Measurements from ENCODE around the gene MFSD1. TPM values are rescaled to one million over a fixed set of nuclear protein-coding genes. Genes with fewer than 3 reads are reported as not detected.
A peak's percentile ranks its signal among the peaks of the same experiment; 100 is the strongest.

MFSD1 gene
- polyA plus RNA-seq, 2 of the 4 experiments (the other 2 are of a cell fraction), result 41.5 to 53.2 TPM

GRCh38 chr3:158776531-158776930, 25.3 kb upstream of the MFSD1 start:
- no peak overlapping the region for H3K4me2 ChIP-seq
- H3K27ac ChIP-seq, result peak overlapping the region in 1 of 2 experiments; percentile 65; a peak in 3 of 6 replicates
- TF ChIP-seq ZNF302 (CRISPR knock-in tag; IDR thresholded peaks at IDR 0.05), result no peak
- no peak for TF ChIP-seq USF2 (IDR thresholded peaks at IDR 0.05)
- no peak for TF ChIP-seq NPAS2 (CRISPR knock-in tag; IDR thresholded peaks at IDR 0.05; ENCODE audit: borderline replicate concordance)
- DNase-seq (ENCODE audit: low read depth in 1 of 2, low spot score in 1 of 2), result no peak
- no peaks in the 10 kb centered on the region for H3K9me3 ChIP-seq
- no peak overlapping the region for H3K4me3 ChIP-seq
- POLR2A ChIA-PET, result no interaction called here
- ATAC-seq, result no peak
- CTCF ChIA-PET, result interaction anchor here (0.8 to 5.1 kb wide), 5 partner anchors 13 to 49 kb away, joined by 3 to 26 read pairs (median 5); no protein-coding TSS in a partner anchor
- FAIRE-seq, result no peak
- WGBS (ENCODE audit: missing lambda C conversion rate), result 78% methylated on average over 7 of the region's 7 CpGs
- H3K4me1 ChIP-seq, result peaks cover 38% of the 10 kb centered on the region

GRCh38 chr3:158777161-158777873, 24.5 kb upstream of the MFSD1 start:
- Histone ChIP-seq H3K4me2 (no peak overlapping the region), H3K4me1 (peaks cover 37% of the 10 kb centered on the region), H3K4me3 (no peak overlapping the region), H3K27ac (peak overlapping the region in 1 of 2 experiments; percentile 21; a peak in 2 of 6 replicates), H3K9me3 (no peaks in the 10 kb centered on the region)
- ATAC-seq, result no peak
- TF ChIP-seq MAFK (IDR thresholded peaks at IDR 0.05; ENCODE audit: partially characterized antibody) (no peak), CEBPB (IDR thresholded peaks at IDR 0.05) (no peak), GATA3 (IDR thresholded peaks at IDR 0.05; ENCODE audit: borderline replicate concordance) (no peak), RAD21 (conservative IDR thresholded peaks at IDR 0.05 in 1 of 2, IDR thresholded peaks at IDR 0.05 in 1 of 2) (no peak), ZFP36 (IDR thresholded peaks at IDR 0.05; ENCODE audit: borderline replicate concordance, partially characterized antibody) (no peak), RARB (CRISPR knock-in tag; IDR thresholded peaks at IDR 0.05) (no peak), KDM1A (IDR thresholded peaks at IDR 0.05; ENCODE audit: low read depth) (no peak), ESRRA (IDR thresholded peaks at IDR 0.05; ENCODE audit: borderline replicate concordance, low read length) (no peak), EHMT2 (IDR thresholded peaks at IDR 0.05; ENCODE audit: low read depth) (no peak), PHF8 (IDR thresholded peaks at IDR 0.05; ENCODE audit: borderline replicate concordance, low read depth) (no peak), HMGXB4 (CRISPR knock-in tag; IDR thresholded peaks at IDR 0.05; ENCODE audit: borderline replicate concordance) (no peak), BHLHE40 (IDR thresholded peaks at IDR 0.05; ENCODE audit: low read depth, low read length) (no peak)
- POLR2A ChIA-PET, result interaction anchor here (0.6 kb wide), 1 partner anchor 133 kb away, joined by 4 read pairs; the partner anchor contains the start of gene GFM1
- no peak for FAIRE-seq
- DNase-seq (ENCODE audit: low read depth in 1 of 2, low spot score in 1 of 2), result no peak
- WGBS (ENCODE audit: missing lambda C conversion rate), result 82% methylated on average over 3 of the region's 3 CpGs
- CTCF ChIA-PET, result interaction anchor here (0.8 to 5.1 kb wide), 10 partner anchors 12 to 238 kb away, joined by 3 to 26 read pairs (median 4); no protein-coding TSS in a partner anchor

GRCh38 chr3:158780766-158781165, 21.1 kb upstream of the MFSD1 start:
- H3K4me1 ChIP-seq, result peaks cover 19% of the 10 kb centered on the region
- no peak for TF ChIP-seq FOXS1 (CRISPR knock-in tag; IDR thresholded peaks at IDR 0.05)
- no peak for TF ChIP-seq HEYL (CRISPR knock-in tag; IDR thresholded peaks at IDR 0.05)
- TF ChIP-seq TFCP2L1 (CRISPR knock-in tag; IDR thresholded peaks at IDR 0.05), result no peak
- TF ChIP-seq CHD4 (IDR thresholded peaks at IDR 0.05; ENCODE audit: borderline replicate concordance), result no peak
- DNase-seq (ENCODE audit: low read depth in 1 of 2, low spot score in 1 of 2), result no peak
- no peak for FAIRE-seq
- ATAC-seq, result no peak
- H3K4me3 ChIP-seq, result no peak overlapping the region
- 93% methylated on average over 1 of the region's 1 CpG for WGBS (ENCODE audit: missing lambda C conversion rate)
- H3K27ac ChIP-seq, result no peak overlapping the region; a peak in 1 of 6 replicates
- H3K4me2 ChIP-seq, result no peak overlapping the region
- ChIA-PET POLR2A (no interaction called here), CTCF (interaction anchor here (1.0 to 5.1 kb wide), 5 partner anchors 9 to 241 kb away, joined by 3 to 26 read pairs (median 4); no protein-coding TSS in a partner anchor)
- 0 out of 3 replicates have a peak, but pooled peaks cover 1% of the 10 kb centered on the region for H3K9me3 ChIP-seq

Data from A549 (cell line).